Vagina (tissue), 2 donors: Measurements from ENCODE around the gene SECISBP2L.

Experiments
- POLR2A ChIP-seq, 2 donors: fragments of 450-650 bp; IDR thresholded peaks; one replicate each; pipeline ENCODE4 v1.6.1; 2017; ENCODE audit warnings: antibody characterized with exemption in 2 of 2, mild to moderate bottlenecking in 2 of 2, moderate library complexity in 2 of 2
- POLR2AphosphoS5 ChIP-seq, 2 donors: sonication (generic); formaldehyde crosslinking; IDR thresholded peaks; one replicate each; pipeline ENCODE4 v1.9.0; 2017; ENCODE audit warnings: antibody characterized with exemption in 2 of 2, mild to moderate bottlenecking in 2 of 2, low read depth in 1 of 2; ENCODE audit not compliant: insufficient read depth in 1 of 2
- TF ChIP-seq, protein P1 (sequence below), 3 experiments: fragments of 450-650 bp in 2 of 3; fragments of 200-600 bp in 1 of 3; sonication (generic) in 1 of 3; IDR thresholded peaks; one replicate each; pipeline ENCODE4 v1.5.1; 2017 to 2019; ENCODE audit warnings: antibody characterized with exemption in 3 of 3, mild to moderate bottlenecking in 2 of 3, moderate library complexity in 2 of 3

DNA sequence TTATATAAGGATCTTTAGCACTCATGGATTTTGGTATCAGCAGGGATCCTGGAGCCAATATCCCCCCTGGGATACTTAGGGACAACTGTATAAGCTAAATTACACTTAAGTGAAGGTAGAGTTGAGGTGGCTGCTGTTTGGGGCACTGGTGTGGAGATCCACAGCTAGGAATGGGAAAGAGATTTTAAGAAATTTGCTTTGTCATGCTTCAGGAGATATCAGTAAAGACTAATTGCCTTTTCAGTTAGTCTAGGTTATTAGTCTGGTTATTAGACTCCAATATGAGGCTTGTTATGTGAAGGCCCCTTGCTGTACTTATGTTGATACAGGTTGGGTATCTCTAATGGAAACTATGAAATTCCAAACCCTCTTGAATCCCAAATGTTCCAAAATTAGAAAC lies 1.2 kb upstream of the SECISBP2L start:
- TF ChIP-seq, protein P1, sequence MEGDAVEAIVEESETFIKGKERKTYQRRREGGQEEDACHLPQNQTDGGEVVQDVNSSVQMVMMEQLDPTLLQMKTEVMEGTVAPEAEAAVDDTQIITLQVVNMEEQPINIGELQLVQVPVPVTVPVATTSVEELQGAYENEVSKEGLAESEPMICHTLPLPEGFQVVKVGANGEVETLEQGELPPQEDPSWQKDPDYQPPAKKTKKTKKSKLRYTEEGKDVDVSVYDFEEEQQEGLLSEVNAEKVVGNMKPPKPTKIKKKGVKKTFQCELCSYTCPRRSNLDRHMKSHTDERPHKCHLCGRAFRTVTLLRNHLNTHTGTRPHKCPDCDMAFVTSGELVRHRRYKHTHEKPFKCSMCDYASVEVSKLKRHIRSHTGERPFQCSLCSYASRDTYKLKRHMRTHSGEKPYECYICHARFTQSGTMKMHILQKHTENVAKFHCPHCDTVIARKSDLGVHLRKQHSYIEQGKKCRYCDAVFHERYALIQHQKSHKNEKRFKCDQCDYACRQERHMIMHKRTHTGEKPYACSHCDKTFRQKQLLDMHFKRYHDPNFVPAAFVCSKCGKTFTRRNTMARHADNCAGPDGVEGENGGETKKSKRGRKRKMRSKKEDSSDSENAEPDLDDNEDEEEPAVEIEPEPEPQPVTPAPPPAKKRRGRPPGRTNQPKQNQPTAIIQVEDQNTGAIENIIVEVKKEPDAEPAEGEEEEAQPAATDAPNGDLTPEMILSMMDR (IDR thresholded peaks at IDR 0.05), result no peak
- TF ChIP-seq POLR2A (IDR thresholded peaks at IDR 0.05) (no peak), POLR2AphosphoS5 (IDR thresholded peaks at IDR 0.05; ENCODE audit: insufficient read depth in 1 of 2, low read depth in 1 of 2) (no peak)
